ENCODE measurements around the gene RBKS. TPM values are rescaled to one million over a fixed set of nuclear protein-coding genes. Genes with fewer than 3 reads are reported as not detected.

The RBKS gene
- total and polyA plus RNA-seq, 2 of the 8 experiments (the other 6 are each of a cell fraction or from before 2014, with no cell fraction given) = 1.1 to 1.5 TPM

GRCh38 chr2:27772804-27773203, 117.4 kb downstream of the RBKS start:
- Histone ChIP-seq H3K23me2 (ENCODE audit: low read depth, low read length) (peaks cover 3% of the 10 kb centered on the region), H2BK20ac (ENCODE audit: low read length) (no peak overlapping the region), H2BK12ac (ENCODE audit: low read depth, low read length) (no peak overlapping the region), H3K56ac (replicated peaks; ENCODE audit: insufficient read length, low read depth, low read length) (no peak overlapping the region), H2BK5ac (ENCODE audit: low read depth, low read length) (no peak overlapping the region), H3K4me2 (ENCODE audit: insufficient read depth in 1 of 2, low read depth in 2 of 2, low read length in 2 of 2) (peak overlapping the region; percentile 65 to 93), H4K91ac (replicated peaks; ENCODE audit: insufficient read length, low read length) (no peak overlapping the region), H3K79me1 (ENCODE audit: low read depth, low read length) (peaks cover 12% of the 10 kb centered on the region), H2AK5ac (ENCODE audit: low read depth, low read length) (no peak overlapping the region), H3K36me3 (ENCODE audit: control insufficient read depth in 2 of 4, insufficient read depth in 4 of 4, low read length in 3 of 4) (peaks cover 0 to 15% (median 3%) of the 10 kb centered on the region in 4 experiments; a peak in 3 of 8 replicates), H3K79me2 (ENCODE audit: control insufficient read depth in 1 of 2, insufficient read depth in 2 of 2, low read length in 2 of 2) (peaks cover 10 to 57% of the 10 kb centered on the region in 2 experiments), H3K4ac (replicated peaks; ENCODE audit: insufficient read length, low read depth, low read length) (no peak overlapping the region), H3K9me3 (ENCODE audit: insufficient read depth in 2 of 2, low read depth in 1 of 2, low read length in 1 of 2) (no peaks in the 10 kb centered on the region), H3K4me3 (ENCODE audit: extremely low read depth in 1 of 4, insufficient read depth in 2 of 4, low read depth in 3 of 4, low read length in 4 of 4) (peak overlapping the region; percentile 60 to 97 (median 88); a peak in 6 of 8 replicates), H4K8ac (ENCODE audit: extremely low read depth, insufficient read depth, low read length) (no peak overlapping the region), H3K23ac (ENCODE audit: insufficient read length) (no peak overlapping the region), H2BK120ac (replicated peaks; ENCODE audit: low read depth, low read length) (no peak overlapping the region), H3K9ac (replicated peaks in 1 of 4; ENCODE audit: extremely low read depth in 1 of 4, low read depth in 3 of 4, low read length in 3 of 4) (peak overlapping the region in 1 of 4 experiments; percentile 11; a peak in 1 of 7 replicates), H3K18ac (ENCODE audit: extremely low read depth, low read length) (no peak overlapping the region), H3K14ac (ENCODE audit: insufficient read length) (no peak overlapping the region), H2BK15ac (ENCODE audit: low read length) (no peak overlapping the region), H4K20me1 (replicated peaks in 1 of 2; ENCODE audit: control insufficient read depth in 1 of 2, insufficient read depth in 2 of 2, low read length in 2 of 2) (peaks cover 0 to 3% of the 10 kb centered on the region in 2 experiments), H2AFZ (ENCODE audit: low read length) (no peak overlapping the region), H4K5ac (ENCODE audit: insufficient read length, low read depth, low read length) (no peak overlapping the region), H3K4me1 (replicated peaks in 1 of 4; ENCODE audit: control insufficient read depth in 3 of 4, insufficient read depth in 4 of 4, low read length in 3 of 4) (no peaks in the 10 kb centered on the region; a peak in 2 of 7 replicates), H3K27me3 (replicated peaks in 1 of 4; ENCODE audit: control insufficient read depth in 3 of 4, extremely low read depth in 1 of 4, insufficient read depth in 3 of 4, low read length in 3 of 4) (no peaks in the 10 kb centered on the region), H3K27ac (ENCODE audit: low read depth, low read length) (no peak overlapping the region)
- POLR2A ChIA-PET (ENCODE audit: partially characterized antibody) = interaction anchor here (1.2 to 2.8 kb wide), 6 partner anchors 11 to 37 kb away, joined by 3 to 14 read pairs (median 6); no protein-coding TSS in a partner anchor
- CTCF ChIA-PET (ENCODE audit: partially characterized antibody) = interaction anchor here (0.8 to 1.5 kb wide), 5 partner anchors 34 to 681 kb away, joined by 3 to 4 read pairs (median 3); no protein-coding TSS in a partner anchor
- WGBS, 2 experiments (ENCODE audit: extremely low coverage in 1 of 2, insufficient coverage in 1 of 2, insufficient read length in 1 of 2, insufficient replicate concordance in 2 of 2, low coverage in 1 of 2, low lambda C conversion rate in 2 of 2, missing lambda C conversion rate in 1 of 2) = 37% methylated on average over 2 of the region's 2 CpGs; no CpG with 5 or more reads in 1 of the 2 experiments
- FAIRE-seq = no peak
- DNase-seq (ENCODE audit: low read depth in 1 of 2, low spot score in 2 of 2) = no peak
- TF ChIP-seq ZNF274 (IDR thresholded peaks at IDR 0.05; ENCODE audit: borderline replicate concordance, extremely low read depth, low read length) (no peak), HDAC6 (IDR thresholded peaks at IDR 0.05; ENCODE audit: low read depth, low read length) (no peak), SP2 (IDR thresholded peaks at IDR 0.05; ENCODE audit: low read length) (no peak), RBBP5 (IDR thresholded peaks at IDR 0.05; ENCODE audit: borderline replicate concordance, low read depth, low read length) (no peak), RAD21 (IDR thresholded peaks at IDR 0.05 in 1 of 2, conservative IDR thresholded peaks at IDR 0.05 in 1 of 2; ENCODE audit: low read depth in 2 of 2, low read length in 2 of 2) (no peak), CHD1 (IDR thresholded peaks at IDR 0.05; ENCODE audit: low read depth, low read length) (no peak), EZH2 (IDR thresholded peaks at IDR 0.05; ENCODE audit: low read depth, low read length, severe bottlenecking) (no peak), SIRT6 (IDR thresholded peaks at IDR 0.05; ENCODE audit: low read length) (no peak), SRF (IDR thresholded peaks at IDR 0.05; ENCODE audit: low read depth, low read length) (no peak), GABPA (IDR thresholded peaks at IDR 0.05; ENCODE audit: borderline replicate concordance, insufficient read depth, low read length) (no peak), CTBP2 (IDR thresholded peaks at IDR 0.05; ENCODE audit: borderline replicate concordance, insufficient read depth, insufficient read length, low read length) (no peak), SIX5 (IDR thresholded peaks at IDR 0.05; ENCODE audit: low read depth, low read length) (no peak), CHD2 (IDR thresholded peaks at IDR 0.05; ENCODE audit: low read length) (no peak), RXRA (IDR thresholded peaks at IDR 0.05; ENCODE audit: insufficient read depth, low read depth, low read length) (no peak)

Data from H1 (cell line).